Mesenchymal stem cell (in vitro differentiated cells and primary cell): ENCODE measurements around the gene ANO7.
A peak's percentile ranks its signal among the peaks of the same experiment; 100 is the strongest.

Experiments
- DNase-seq: peaks from one replicate; pipeline ENCODE4 v3.0.0-alpha.2; 2013
- H2AFZ ChIP-seq: one replicate; pipeline ENCODE4 v1.6.1; 2013; ENCODE audit warnings: low read depth, mild to moderate bottlenecking, control low read depth, inconsistent platforms, low read length, moderate library complexity
- H2AK5ac ChIP-seq: 2 replicates; pipeline ENCODE4 v1.6.1; 2013; ENCODE audit warnings: low read length, moderate library complexity, mild to moderate bottlenecking, inconsistent platforms; ENCODE audit not compliant: severe bottlenecking
- H2BK120ac ChIP-seq: one replicate; pipeline ENCODE4 v1.6.1; 2013; ENCODE audit warnings: low read depth, mild to moderate bottlenecking, inconsistent platforms, low read length, moderate library complexity
- H2BK12ac ChIP-seq, 2 experiments: one replicate each; pipeline ENCODE4 v1.6.1; 2013; ENCODE audit warnings: inconsistent platforms in 2 of 2, low read length in 2 of 2, mild to moderate bottlenecking in 2 of 2, moderate library complexity in 2 of 2, control low read depth in 1 of 2
- H2BK15ac ChIP-seq: one replicate; pipeline ENCODE4 v1.6.1; 2013; ENCODE audit warnings: mild to moderate bottlenecking, low read depth, inconsistent platforms; ENCODE audit not compliant: poor library complexity, severe bottlenecking
- H2BK5ac ChIP-seq: 2 replicates; pipeline ENCODE4 v1.6.1; 2013; ENCODE audit warnings: low read depth, mild to moderate bottlenecking, low read length, control low read depth, inconsistent platforms; ENCODE audit not compliant: poor library complexity, severe bottlenecking
- H3K14ac ChIP-seq, 2 experiments: one replicate each; pipeline ENCODE4 v1.6.1; 2013; ENCODE audit warnings: inconsistent platforms in 2 of 2, low read length in 2 of 2, control low read depth in 1 of 2, mild to moderate bottlenecking in 1 of 2, moderate library complexity in 1 of 2
- H3K18ac ChIP-seq, 2 experiments: one replicate each; pipeline ENCODE4 v1.6.1; 2013; ENCODE audit warnings: inconsistent platforms in 2 of 2, low read length in 2 of 2, control low read depth in 1 of 2, low read depth in 1 of 2, mild to moderate bottlenecking in 1 of 2
- H3K23ac ChIP-seq, 2 experiments: one replicate each; pipeline ENCODE4 v1.6.1; 2013; ENCODE audit warnings: inconsistent platforms in 2 of 2, low read length in 2 of 2, mild to moderate bottlenecking in 2 of 2, moderate library complexity in 2 of 2, control low read depth in 1 of 2
- H3K27ac ChIP-seq: 2 replicates; pipeline ENCODE4 v1.5.1; 2013; ENCODE audit warnings: mild to moderate bottlenecking, moderate library complexity, low read length, control low read depth, inconsistent platforms; ENCODE audit not compliant: poor library complexity, severe bottlenecking
- H3K27me3 ChIP-seq, 2 experiments: 2 replicates each; pipeline versions ENCODE4 v1.6.1 to v1.7.0; 2013; ENCODE audit warnings: low read length in 2 of 2, mild to moderate bottlenecking in 2 of 2, moderate library complexity in 2 of 2, control low read depth in 1 of 2, inconsistent platforms in 1 of 2; ENCODE audit not compliant: control insufficient read depth in 1 of 2, insufficient read depth in 1 of 2
- H3K36me3 ChIP-seq, 2 experiments: 2 replicates each; pipeline versions ENCODE4 v1.6.1 to v1.7.0; 2013; ENCODE audit warnings: low read length in 2 of 2, control low read depth in 1 of 2, inconsistent platforms in 1 of 2, low read depth in 1 of 2, mild to moderate bottlenecking in 1 of 2; ENCODE audit not compliant: insufficient read depth in 2 of 2, control insufficient read depth in 1 of 2
- H3K4ac ChIP-seq, 2 experiments: one replicate each; pipeline ENCODE4 v1.6.1; 2013; ENCODE audit warnings: inconsistent platforms in 2 of 2, low read length in 2 of 2, mild to moderate bottlenecking in 2 of 2, moderate library complexity in 2 of 2, control low read depth in 1 of 2, low read depth in 1 of 2
- H3K4me1 ChIP-seq: 2 replicates; pipeline ENCODE4 v1.6.1; 2013; ENCODE audit warnings: low read depth, low read length, control low read depth; ENCODE audit not compliant: control insufficient read depth, insufficient read depth
- H3K4me2 ChIP-seq: 2 replicates; pipeline ENCODE4 v1.6.1; 2013; ENCODE audit warnings: low read length, mild to moderate bottlenecking, inconsistent platforms; ENCODE audit not compliant: poor library complexity, severe bottlenecking
- H3K4me3 ChIP-seq, 2 experiments: 2 replicates each; pipeline versions ENCODE4 v1.5.1 to v1.7.0; 2013; ENCODE audit warnings: low read length in 2 of 2, mild to moderate bottlenecking in 2 of 2, control low read depth in 1 of 2, low read depth in 1 of 2; ENCODE audit not compliant: insufficient read depth in 1 of 2
- H3K79me1 ChIP-seq: replicated peaks from 2 replicates; pipeline ENCODE4 v1.6.1; 2013; ENCODE audit warnings: mild to moderate bottlenecking, control low read depth, low read length, inconsistent platforms; ENCODE audit not compliant: poor library complexity, severe bottlenecking
- H3K9ac ChIP-seq: 2 replicates; pipeline ENCODE4 v1.7.0; 2013; ENCODE audit warnings: mild to moderate bottlenecking, low read length, moderate library complexity
- H3K9me3 ChIP-seq: 2 replicates; pipeline ENCODE4 v1.7.0; 2013; ENCODE audit warnings: mild to moderate bottlenecking, low read length; ENCODE audit not compliant: control insufficient read depth
- H4K8ac ChIP-seq: one replicate; pipeline ENCODE4 v1.6.1; 2013; ENCODE audit warnings: inconsistent platforms, mild to moderate bottlenecking, low read length, moderate library complexity
- H4K91ac ChIP-seq: one replicate; pipeline ENCODE4 v1.6.1; 2013; ENCODE audit warnings: mild to moderate bottlenecking, low read length, inconsistent platforms
- WGBS: methylation state at CpG from one replicate; pipeline ENCODE4 v1.1.7; 2013; ENCODE audit warnings: mixed read lengths; 5-methylcytosine and 5-hydroxymethylcytosine counted together

Gene ANO7

DNA sequence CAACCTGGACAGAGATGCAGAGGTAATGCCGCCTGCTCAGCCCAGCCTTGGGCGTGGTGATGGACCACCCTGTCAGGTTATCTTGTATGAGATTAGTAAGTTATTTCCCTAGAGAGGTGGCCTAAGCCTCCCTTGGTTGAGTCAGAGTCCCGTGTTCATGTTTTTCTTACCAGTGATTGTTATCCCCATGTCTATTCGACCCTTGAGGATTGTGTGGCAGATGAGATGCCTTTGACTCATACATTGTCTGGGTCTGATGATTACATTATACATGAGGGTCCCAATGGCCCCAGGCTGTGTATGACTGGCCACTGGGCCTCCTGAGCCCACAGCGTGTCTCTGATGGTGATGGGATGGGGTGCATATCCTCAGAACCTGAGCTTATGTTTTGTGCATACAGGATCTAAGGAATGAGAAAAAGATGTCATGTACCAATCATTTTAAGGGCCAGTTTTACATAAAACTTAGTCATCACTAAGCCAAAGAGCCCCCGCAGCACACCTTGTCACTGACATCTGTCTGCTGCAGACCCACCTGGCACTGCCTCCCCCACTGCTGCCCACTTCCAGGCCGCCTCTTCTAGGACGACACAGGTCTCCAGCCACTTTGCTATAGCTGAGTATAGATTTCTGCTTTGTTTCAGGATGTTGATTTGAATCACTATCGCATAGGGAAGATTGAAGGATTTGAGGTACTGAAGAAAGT, 30.5 kb upstream of the ANO7 start:
- peak overlapping the region; percentile 30 for H3K9ac ChIP-seq
- H2BK120ac ChIP-seq, result no peak overlapping the region
- H3K4ac ChIP-seq, result no peak overlapping the region
- H3K4me2 ChIP-seq, result no peak overlapping the region
- H4K91ac ChIP-seq, result no peak overlapping the region
- no peak overlapping the region for H3K23ac ChIP-seq
- no peaks in the 10 kb centered on the region for H3K27me3 ChIP-seq
- H2BK15ac ChIP-seq, result no peak overlapping the region
- peaks cover 17% of the 10 kb centered on the region for H3K79me1 ChIP-seq
- H3K9me3 ChIP-seq, result no peaks in the 10 kb centered on the region
- peaks cover 11% of the 10 kb centered on the region for H3K4me1 ChIP-seq
- H3K18ac ChIP-seq, result no peak overlapping the region
- peak; percentile 20 for DNase-seq
- peaks cover 34 to 52% of the 10 kb centered on the region in 2 experiments for H3K36me3 ChIP-seq
- H2AFZ ChIP-seq, result no peak overlapping the region
- no peak overlapping the region for H4K8ac ChIP-seq
- no peak overlapping the region for H2BK12ac ChIP-seq
- no peak overlapping the region for H2AK5ac ChIP-seq
- no peak overlapping the region for H3K4me3 ChIP-seq
- H3K27ac ChIP-seq, result no peak overlapping the region
- H2BK5ac ChIP-seq, result no peak overlapping the region
- 89% methylated on average over 9 of the region's 9 CpGs for WGBS
- no peak overlapping the region for H3K14ac ChIP-seq

DNA sequence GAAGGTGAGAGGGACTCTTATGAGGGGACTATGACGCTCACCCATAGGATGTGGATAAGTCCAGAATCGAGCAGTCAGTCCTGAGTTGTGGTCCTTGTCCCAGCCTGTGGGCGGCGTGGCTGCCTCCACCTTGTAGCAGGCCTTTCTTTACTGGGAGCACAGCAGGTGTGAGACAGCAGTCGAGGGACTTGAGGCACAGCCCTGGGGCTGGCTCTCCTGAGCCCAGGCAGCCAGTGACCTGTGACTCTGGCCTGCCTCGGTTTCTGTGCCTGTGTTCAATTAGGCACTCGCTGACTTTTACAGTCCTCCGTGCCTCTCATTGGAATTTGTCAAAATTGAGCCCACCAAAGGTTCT, 30.0 kb upstream of the ANO7 start:
- Histone ChIP-seq H3K14ac (no peak overlapping the region), H3K4me3 (no peak overlapping the region), H2AFZ (no peak overlapping the region), H3K36me3 (peaks cover 37 to 52% of the 10 kb centered on the region in 2 experiments), H4K8ac (no peak overlapping the region), H2BK120ac (no peak overlapping the region), H3K23ac (no peak overlapping the region), H3K27ac (no peak overlapping the region), H3K27me3 (no peaks in the 10 kb centered on the region), H3K9me3 (no peaks in the 10 kb centered on the region), H2BK15ac (no peak overlapping the region), H3K18ac (no peak overlapping the region), H3K4me2 (no peak overlapping the region), H3K79me1 (peaks cover 16% of the 10 kb centered on the region), H4K91ac (no peak overlapping the region), H2AK5ac (no peak overlapping the region), H3K9ac (no peak overlapping the region), H3K4ac (no peak overlapping the region), H3K4me1 (peaks cover 10% of the 10 kb centered on the region), H2BK5ac (no peak overlapping the region), H2BK12ac (no peak overlapping the region)
- WGBS, result 93% methylated on average over 8 of the region's 8 CpGs
- DNase-seq, result no peak

DNA sequence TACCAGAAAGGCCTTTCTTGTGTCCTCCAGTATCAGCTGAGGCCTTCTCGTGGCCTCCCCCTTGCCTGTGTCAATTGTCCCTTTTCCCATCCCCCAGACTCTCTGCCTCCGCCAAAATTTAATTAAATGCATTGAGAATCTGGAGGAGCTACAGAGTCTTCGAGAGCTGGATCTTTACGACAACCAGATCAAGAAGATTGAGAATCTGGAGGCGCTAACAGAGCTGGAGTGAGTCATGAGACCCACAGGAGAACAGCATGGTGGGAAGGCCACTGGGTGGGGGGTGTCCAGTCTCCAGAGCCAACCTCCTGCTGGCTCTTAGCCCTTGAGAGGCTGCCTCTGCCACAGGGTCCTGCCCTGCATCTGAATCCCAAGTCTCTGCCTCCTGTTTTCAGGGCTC, 29.4 kb upstream of the ANO7 start:
- no peak overlapping the region for H3K4me2 ChIP-seq
- no peak overlapping the region for H2AK5ac ChIP-seq
- no peak overlapping the region for H4K91ac ChIP-seq
- H2BK12ac ChIP-seq, result no peak overlapping the region
- H3K9me3 ChIP-seq, result no peaks in the 10 kb centered on the region
- H2BK120ac ChIP-seq, result no peak overlapping the region
- H3K14ac ChIP-seq, result no peak overlapping the region
- H4K8ac ChIP-seq, result no peak overlapping the region
- H3K23ac ChIP-seq, result no peak overlapping the region
- H2BK5ac ChIP-seq, result no peak overlapping the region
- peaks cover 15% of the 10 kb centered on the region for H3K79me1 ChIP-seq
- no peak overlapping the region for H3K4me3 ChIP-seq
- H3K18ac ChIP-seq, result no peak overlapping the region
- H3K9ac ChIP-seq, result no peak overlapping the region
- no peak overlapping the region for H3K27ac ChIP-seq
- no peak overlapping the region for H3K4ac ChIP-seq
- H3K4me1 ChIP-seq, result peaks cover 8% of the 10 kb centered on the region
- 96% methylated on average over 5 of the region's 5 CpGs for WGBS
- no peak overlapping the region for H2AFZ ChIP-seq
- peaks cover 38 to 55% of the 10 kb centered on the region in 2 experiments for H3K36me3 ChIP-seq
- no peak for DNase-seq
- H2BK15ac ChIP-seq, result no peak overlapping the region
- H3K27me3 ChIP-seq, result no peaks in the 10 kb centered on the region

DNA sequence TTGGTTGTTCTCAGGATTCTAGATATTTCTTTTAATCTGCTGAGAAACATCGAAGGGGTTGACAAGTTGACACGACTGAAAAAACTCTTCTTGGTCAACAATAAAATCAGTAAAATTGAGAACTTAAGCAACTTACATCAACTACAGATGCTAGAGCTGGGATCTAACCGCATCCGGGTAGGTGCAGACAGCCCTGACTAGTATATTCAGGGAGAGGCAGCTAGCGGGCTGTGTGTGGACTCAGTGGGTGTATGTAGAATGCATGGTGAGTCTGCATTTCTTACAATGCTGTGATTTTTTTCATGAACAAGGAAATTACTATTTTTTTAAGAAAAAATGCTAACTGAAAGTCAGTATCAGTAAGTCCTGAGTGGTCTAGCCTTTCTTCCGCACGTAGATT, 28.2 kb upstream of the ANO7 start:
- H3K9me3 ChIP-seq, result no peaks in the 10 kb centered on the region
- peaks cover 45 to 60% of the 10 kb centered on the region in 2 experiments for H3K36me3 ChIP-seq
- H3K4me1 ChIP-seq, result peaks cover 8% of the 10 kb centered on the region
- H2BK12ac ChIP-seq, result no peak overlapping the region
- no peak overlapping the region for H3K4ac ChIP-seq
- H3K4me2 ChIP-seq, result no peak overlapping the region
- no peak overlapping the region for H3K9ac ChIP-seq
- no peak overlapping the region for H2BK15ac ChIP-seq
- H2BK5ac ChIP-seq, result no peak overlapping the region
- H2AK5ac ChIP-seq, result no peak overlapping the region
- no peak overlapping the region for H4K8ac ChIP-seq
- no peak overlapping the region for H2BK120ac ChIP-seq
- no peak overlapping the region for H3K18ac ChIP-seq
- H3K27me3 ChIP-seq, result no peaks in the 10 kb centered on the region
- peaks cover 10% of the 10 kb centered on the region for H3K79me1 ChIP-seq
- H3K14ac ChIP-seq, result no peak overlapping the region
- DNase-seq, result no peak
- H2AFZ ChIP-seq, result no peak overlapping the region
- H3K4me3 ChIP-seq, result no peak overlapping the region
- WGBS, result 97% methylated on average over 7 of the region's 7 CpGs
- H3K27ac ChIP-seq, result no peak overlapping the region
- H3K23ac ChIP-seq, result no peak overlapping the region
- H4K91ac ChIP-seq, result no peak overlapping the region
